GM19467 (cell line): ENCODE results near the gene KCNS1.
"Not testable (repeated sequence)": the region's sequence is repeated elsewhere in the genome, so short reads cannot be mapped to it uniquely, and the experiment has no call there.

Source experiments
- ATAC-seq: cut with Tn5 transposase; IDR thresholded peaks from one replicate; pipeline ENCODE4 v1.9.1; 2021; ENCODE audit warnings: mild to moderate bottlenecking, moderate library complexity; ENCODE audit not compliant: unreplicated experiment

The KCNS1 gene

GRCh38 chr20:45100563-45101245 is at the start of gene KCNS1:
Gene KCNS1, minus strand, starts transcription at chr20:45101127. Its CDS starts 1,891 bp downstream, at chr20:45099236.
- no peak for ATAC-seq

DNA sequence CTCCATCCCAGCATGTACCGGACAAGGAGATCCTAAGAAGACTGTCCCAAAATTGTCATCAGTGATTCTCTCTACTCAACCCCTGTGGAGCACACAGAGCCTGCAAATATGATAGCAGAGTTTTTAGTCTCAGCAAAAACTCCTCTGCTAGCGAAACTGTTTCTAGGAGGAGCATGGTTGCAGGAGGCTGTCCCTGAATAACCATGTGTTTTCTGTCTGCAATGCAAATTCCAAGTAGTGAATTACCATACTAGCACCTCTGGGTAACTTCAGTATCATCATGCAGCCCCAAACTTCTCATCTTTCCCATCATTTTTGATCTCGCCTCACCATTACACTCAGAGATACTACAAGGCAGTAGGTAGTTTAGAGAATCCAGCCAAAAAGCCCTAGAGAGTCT is 48.1 kb upstream of the KCNS1 start:
- no peak for ATAC-seq

GRCh38 chr20:45140836-45141235 is 39.9 kb upstream of the KCNS1 start:
- no peak for ATAC-seq

- not testable (repeated sequence) for ATAC-seq
Observed at GRCh38 chr20:45139733-45140375, 38.9 kb upstream of the KCNS1 start.

GRCh38 chr20:45138561-45139300 is 37.8 kb upstream of the KCNS1 start:
- no peak for ATAC-seq

- no peak for ATAC-seq
Observed at GRCh38 chr20:45136911-45137310, 36.0 kb upstream of the KCNS1 start.

GRCh38 chr20:45128099-45128498 is 27.2 kb upstream of the KCNS1 start:
- no peak for ATAC-seq

DNA sequence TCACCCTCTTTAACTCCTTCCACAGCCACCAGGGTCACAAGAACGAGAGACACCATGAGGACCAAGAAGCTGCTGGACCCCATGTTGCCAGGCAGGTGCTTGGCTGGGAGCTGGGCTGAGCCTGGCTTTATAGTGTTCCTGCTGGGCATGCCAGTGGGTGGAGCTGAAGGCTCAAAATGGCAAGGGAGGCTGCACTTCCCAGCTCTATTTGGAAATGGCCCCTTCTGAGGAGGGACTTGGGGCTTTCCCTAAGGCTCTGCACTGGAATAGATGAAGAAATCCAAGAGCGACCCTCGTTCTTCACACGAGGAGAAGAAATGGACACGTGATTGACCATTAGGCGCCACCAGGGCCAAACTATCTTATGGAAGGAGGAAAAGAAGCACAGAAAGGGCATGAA is 23.4 kb upstream of the KCNS1 start, which contains the start of gene WFDC12:
Gene WFDC12, minus strand, starts transcription at position 101 of the 400 bp plus-strand sequence. Its CDS starts 18 bp downstream, at position 83.
- ATAC-seq = no peak

DNA sequence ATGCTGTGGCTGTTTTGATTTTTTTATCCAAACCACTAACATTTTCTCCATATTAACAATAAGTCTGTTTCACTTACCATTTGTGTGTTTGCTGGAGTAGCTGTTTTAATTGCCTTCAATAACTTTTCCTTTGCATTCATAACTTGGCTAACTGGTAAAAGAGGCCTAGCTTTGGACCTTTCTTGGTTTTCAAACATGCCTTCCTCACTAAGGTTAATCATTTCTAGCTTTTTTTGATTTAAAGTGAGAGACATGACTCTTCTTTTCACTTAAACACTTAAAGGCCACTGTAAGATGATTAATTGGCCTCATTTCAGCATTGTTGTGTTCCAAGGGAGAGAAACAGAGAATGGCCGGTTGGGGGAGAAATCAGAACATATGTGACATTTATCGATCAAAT is 20.5 kb upstream of the KCNS1 start:
- ATAC-seq = no peak

DNA sequence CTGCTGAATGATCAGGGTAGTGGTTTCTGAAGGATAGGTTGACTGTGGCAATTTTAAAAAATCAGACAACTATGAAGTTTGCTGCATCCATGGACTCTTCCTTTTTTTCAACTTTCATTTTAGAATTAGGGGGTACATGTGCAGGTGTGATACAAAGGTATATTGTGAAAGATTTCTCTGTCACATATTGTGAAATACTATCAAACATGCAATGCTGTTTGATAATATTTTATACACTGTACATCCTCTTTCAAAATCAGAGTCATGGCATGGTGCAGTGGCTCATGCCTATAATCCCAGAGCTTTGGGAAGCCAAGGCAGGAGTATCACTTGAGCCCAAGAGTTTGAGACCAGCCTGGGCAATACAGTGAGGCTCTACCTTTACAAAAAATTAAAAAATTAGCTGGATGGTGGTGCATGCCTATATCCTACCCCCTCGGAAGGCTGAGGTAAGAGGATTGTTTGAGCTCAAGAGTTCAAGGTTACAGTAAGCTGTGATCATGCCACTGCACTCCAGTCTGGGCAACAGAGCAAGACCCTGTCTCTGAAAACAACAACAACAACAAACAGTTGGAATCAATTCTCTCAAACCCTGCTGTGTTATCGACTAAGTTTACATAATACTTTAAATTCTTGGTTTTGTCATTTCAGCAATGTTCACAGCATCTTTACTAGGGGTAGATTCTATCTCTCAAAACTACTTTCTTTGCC is 18.8 kb upstream of the KCNS1 start:
- ATAC-seq = no peak

DNA sequence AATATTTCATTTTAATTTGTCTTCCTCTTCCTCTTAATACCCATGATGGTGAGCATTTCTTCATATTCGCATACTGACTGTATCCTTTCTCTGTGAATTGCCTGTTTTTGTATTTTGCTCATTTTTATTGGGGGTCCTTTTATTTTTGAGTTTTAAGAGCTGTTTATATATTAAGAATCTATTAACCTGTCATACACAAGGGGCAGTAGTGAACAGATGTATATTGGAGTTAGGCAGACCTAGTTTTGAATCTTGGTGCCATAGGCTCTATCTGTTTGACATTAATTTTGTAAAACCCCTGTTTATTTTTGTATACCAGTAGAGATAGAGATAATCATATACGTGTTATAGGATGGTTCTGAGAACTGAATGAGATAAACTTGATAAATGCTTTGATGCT is 17.1 kb upstream of the KCNS1 start:
- no peak for ATAC-seq

- no peak for ATAC-seq
Observed at GRCh38 chr20:45117581-45117980, 16.7 kb upstream of the KCNS1 start.

DNA sequence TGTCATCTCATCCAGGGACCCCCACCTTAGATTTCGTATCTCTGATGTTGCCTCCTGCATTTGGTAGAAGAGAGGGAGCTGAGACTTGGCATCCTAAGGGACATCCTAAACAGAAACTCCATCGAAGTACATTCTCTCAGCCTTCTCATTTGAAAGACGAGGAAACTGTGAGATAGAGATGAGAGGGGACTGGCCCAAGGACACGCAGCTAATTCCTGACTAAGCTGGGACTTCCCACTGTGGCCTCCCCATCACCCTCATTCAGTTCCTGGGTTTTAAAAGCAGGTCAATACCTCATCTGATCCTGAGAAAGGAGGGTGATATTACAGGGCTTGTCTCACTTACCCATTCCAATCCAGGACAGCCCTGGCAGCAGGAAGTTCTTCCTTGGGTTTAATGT is 14.9 kb upstream of the KCNS1 start:
- ATAC-seq = no peak

DNA sequence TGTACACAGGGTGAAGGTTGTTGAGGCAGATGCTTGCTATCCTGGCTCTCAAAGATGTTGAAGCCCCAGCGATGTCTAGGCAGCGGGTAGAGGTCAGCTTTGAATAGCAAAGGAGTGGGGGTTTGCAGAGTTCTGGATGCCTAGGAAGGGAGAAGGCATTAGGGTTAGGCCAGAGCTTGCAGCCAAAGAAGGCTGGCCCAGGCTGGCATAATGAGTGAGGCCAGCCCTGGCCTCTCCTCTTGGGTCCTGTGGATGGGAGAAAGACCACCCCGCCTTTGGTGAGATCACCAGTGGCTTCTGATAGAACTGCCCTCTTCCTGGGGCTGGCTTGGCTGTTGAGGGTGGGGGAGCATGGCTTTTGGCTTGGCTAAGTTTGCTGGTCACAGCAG is 14.5 kb upstream of the KCNS1 start:
- ATAC-seq = no peak

DNA sequence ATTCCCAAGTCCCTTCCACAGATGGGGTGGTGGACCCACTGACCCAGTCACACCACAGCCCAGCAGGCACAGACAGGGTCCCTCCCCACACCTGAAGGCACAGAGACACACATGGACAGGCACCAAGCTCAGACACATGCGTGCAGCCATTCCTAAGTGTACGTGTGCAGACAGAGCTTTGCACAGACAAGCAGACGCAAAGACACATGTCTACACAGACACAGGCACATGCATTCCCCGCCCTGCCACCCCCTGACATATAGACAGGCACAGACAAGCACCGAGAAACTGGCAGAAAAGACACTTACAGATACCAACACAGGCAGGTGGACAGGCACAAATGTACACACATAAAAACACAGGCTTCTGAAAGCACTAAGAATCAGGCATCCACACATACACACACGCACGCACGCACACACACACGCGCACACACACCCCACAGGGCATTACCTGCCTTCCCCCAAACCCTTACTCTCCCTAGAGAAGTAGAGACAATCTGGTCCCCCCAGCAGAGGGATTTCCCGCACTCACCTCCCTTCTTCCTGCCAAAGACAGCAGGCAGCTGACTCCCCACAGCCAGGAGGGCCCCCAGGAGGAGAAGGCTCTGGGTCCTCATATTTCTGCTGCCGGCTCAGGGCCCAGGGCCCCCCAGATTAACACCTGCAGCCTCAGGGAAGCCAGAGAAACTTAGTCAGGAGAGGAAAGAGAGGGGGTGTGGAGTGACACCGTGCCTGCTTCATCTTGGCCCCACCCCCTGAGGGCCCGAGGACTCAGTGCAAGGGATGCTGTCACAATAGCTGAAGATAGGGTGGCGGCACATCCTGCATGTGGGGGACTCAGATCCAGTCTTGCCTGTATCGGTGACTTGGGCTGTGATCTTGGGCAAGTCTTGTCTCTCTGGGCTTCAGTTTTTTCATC is 13.8 kb upstream of the KCNS1 start, which contains the start of gene WFDC5:
Gene WFDC5, minus strand, starts transcription at position 710 of the 921 bp plus-strand sequence. Its CDS starts 91 bp downstream, at position 619.
- ATAC-seq = no peak

DNA sequence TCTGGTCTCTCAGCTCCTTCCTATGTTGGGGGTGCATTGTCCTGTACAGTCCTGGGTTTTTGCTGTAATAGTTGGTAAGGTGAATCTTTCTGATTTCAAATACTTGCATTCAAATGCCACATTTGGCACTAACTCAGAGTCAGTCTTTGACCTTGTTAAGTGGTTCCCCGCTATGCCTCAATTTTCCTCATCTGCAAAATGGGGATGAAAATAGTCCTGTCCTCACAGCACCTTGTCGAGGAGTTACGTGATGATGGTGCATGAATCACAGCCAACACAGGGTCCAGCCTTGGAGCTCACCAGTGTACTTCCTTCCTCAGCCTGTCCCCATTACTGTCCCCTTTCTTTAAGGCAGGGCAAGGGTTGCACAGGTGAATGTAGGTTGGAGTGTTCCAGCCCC is 12.9 kb upstream of the KCNS1 start:
- no peak for ATAC-seq

GRCh38 chr20:45112754-45113153 is 11.8 kb upstream of the KCNS1 start:
- ATAC-seq = no peak

- no peak for ATAC-seq
Observed at GRCh38 chr20:45111799-45112471, 11.0 kb upstream of the KCNS1 start.

DNA sequence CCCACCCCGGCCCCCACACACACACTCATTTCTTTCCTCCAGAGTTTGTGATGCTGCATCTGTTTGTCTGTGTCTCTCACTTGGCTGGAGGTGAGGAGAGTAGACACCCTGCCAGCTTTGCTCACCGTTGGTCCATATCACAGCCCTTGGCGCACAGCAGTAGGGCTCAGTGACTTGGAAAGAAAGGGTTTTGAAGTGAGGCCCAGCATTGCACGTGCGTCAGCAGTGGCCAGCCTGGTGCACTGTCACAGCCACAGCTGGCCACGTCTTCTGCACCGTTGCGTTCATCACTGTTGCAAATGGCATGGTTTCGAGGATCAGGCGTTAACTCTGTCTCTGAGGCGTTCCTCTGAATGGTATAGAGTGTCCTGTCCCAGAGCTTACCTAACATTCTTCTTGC is 10.4 kb upstream of the KCNS1 start:
- ATAC-seq = no peak

DNA sequence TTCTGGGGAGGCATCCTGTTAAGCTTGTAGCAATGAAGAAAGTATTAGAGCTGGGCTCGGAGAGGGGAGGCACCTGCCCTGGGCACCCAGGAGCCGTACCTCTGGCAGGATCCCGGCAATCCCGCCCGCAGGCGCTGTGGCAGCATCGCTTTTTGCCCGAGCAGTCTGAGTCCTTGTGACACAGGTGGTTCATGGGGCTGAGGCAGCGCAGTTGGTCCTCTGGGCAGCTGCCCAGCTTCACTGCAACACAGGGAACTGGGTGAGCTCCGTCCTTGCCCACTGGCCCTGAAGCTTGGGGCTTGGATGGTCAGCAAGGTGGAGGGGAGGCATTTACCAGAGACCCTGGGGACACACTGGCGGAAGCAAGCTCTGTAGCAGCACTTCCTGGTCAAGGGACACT is 9.4 kb upstream of the KCNS1 start:
- no peak for ATAC-seq
